GM23248 (cell line): Measurements from ENCODE around the gene RPGRIP1.
"Not testable (repeated sequence)": the region's sequence is repeated elsewhere in the genome, so short reads cannot be mapped to it uniquely, and the experiment has no call there.

Experiments used
- EZH2 ChIP-seq: fragments of 200-600 bp; sonication (generic); IDR thresholded peaks from 2 replicates; pipeline ENCODE4 v1.6.1; 2018; ENCODE audit warnings: antibody characterized with exemption, mild to moderate bottlenecking; ENCODE audit not compliant: insufficient read depth, poor library complexity, severe bottlenecking
- EZH2phosphoT487 ChIP-seq: fragments of 200-600 bp; sonication (generic); IDR thresholded peaks from 2 replicates; pipeline ENCODE4 v1.6.1; 2018; ENCODE audit warnings: antibody characterized with exemption, moderate library complexity, mild to moderate bottlenecking, low read depth; ENCODE audit not compliant: insufficient read depth

- not testable (repeated sequence) for TF ChIP-seq EZH2, EZH2phosphoT487
These were observed 14.1 kb downstream of the RPGRIP1 start for GRCh38 chr14:21294026-21294425.
